K562 (cell line): ENCODE data around the gene PAQR8. TPM values are rescaled to one million over a fixed set of nuclear protein-coding genes. Genes with fewer than 3 reads are reported as not detected.

Experiments used
- ATF6 ChIP-seq: sonication (generic); formaldehyde crosslinking; IDR thresholded peaks from 2 replicates; pipeline ENCODE4 v1.4.0; 2020; ENCODE audit warnings: mild to moderate bottlenecking, missing genetic modification reagents
- BCL6 ChIP-seq: fragments of 250-450 bp; sonication (Bioruptor Pico); IDR thresholded peaks from 2 replicates; pipeline ENCODE4 v1.4.0; 2020
- CCAR2 ChIP-seq: fragments of 200-400 bp; formaldehyde crosslinking; IDR thresholded peaks from 2 replicates; pipeline ENCODE4 v1.6.1; 2017; ENCODE audit warnings: mild to moderate bottlenecking, low read depth, low read length
- CHD2 ChIP-seq: IDR thresholded peaks from 2 replicates; pipeline ENCODE4 v1.6.1; 2011; ENCODE audit warnings: low read depth, low read length
- CREB3 ChIP-seq: fragments of 450-650 bp; conservative IDR thresholded peaks from 2 replicates; pipeline ENCODE4 v1.6.1; 2016; ENCODE audit warnings: missing genetic modification characterization, low read depth, mild to moderate bottlenecking, missing compliant biosample characterization, moderate library complexity
- ETV5 ChIP-seq: sonication (generic); formaldehyde crosslinking; IDR thresholded peaks from 2 replicates; pipeline ENCODE4 v1.4.0; 2020; ENCODE audit warnings: low read depth, mild to moderate bottlenecking, missing genetic modification reagents
- HBP1 ChIP-seq: fragments of 450-650 bp; formaldehyde crosslinking; IDR thresholded peaks from 2 replicates; pipeline ENCODE4 v1.4.0; 2022; ENCODE audit warnings: missing genetic modification characterization
- HMG20B ChIP-seq: fragments of 250-450 bp; sonication (Bioruptor Pico); IDR thresholded peaks from 2 replicates; pipeline ENCODE4 v1.5.0; 2021; ENCODE audit warnings: mild to moderate bottlenecking
- ILF3 ChIP-seq: fragments of 450-650 bp; IDR thresholded peaks from 2 replicates; pipeline ENCODE4 v1.6.1; 2018; ENCODE audit warnings: antibody characterized with exemption, mild to moderate bottlenecking, moderate library complexity, borderline replicate concordance
- JUND ChIP-seq, 2 experiments: IDR thresholded peaks; 2 replicates in 1 of 2; 3 replicates in 1 of 2; pipeline ENCODE4 v1.6.1; 2011; ENCODE audit warnings: borderline replicate concordance in 2 of 2, low read depth in 2 of 2, low read length in 2 of 2, improper control_type of control experiment in 1 of 2, missing biosample characterization in 1 of 2, missing genetic modification characterization in 1 of 2, missing genetic modification reagents in 1 of 2
- KAT8 ChIP-seq: fragments of 450-650 bp; IDR thresholded peaks from 2 replicates; pipeline ENCODE4 v1.6.1; 2016; ENCODE audit warnings: low read depth, mild to moderate bottlenecking
- PHF20 ChIP-seq: fragments of 450-650 bp; IDR thresholded peaks from 2 replicates; pipeline ENCODE4 v1.6.1; 2018; ENCODE audit not compliant: partially characterized antibody
- POLR3G ChIP-seq: IDR thresholded peaks from 2 replicates; pipeline ENCODE4 v1.6.1; 2011; ENCODE audit not compliant: insufficient read length, insufficient replicate concordance; ENCODE audit errors: extremely low read depth
- SMC3 ChIP-seq: conservative IDR thresholded peaks from 2 replicates; pipeline ENCODE4 v1.6.1; 2011; ENCODE audit warnings: low read depth, low read length, improper control_type of control experiment; ENCODE audit not compliant: insufficient read depth
- SNAPC5 ChIP-seq: fragments of 250-450 bp; sonication (Bioruptor Pico); IDR thresholded peaks from 2 replicates; pipeline ENCODE4 v1.8.0; 2021; ENCODE audit warnings: moderate library complexity, mild to moderate bottlenecking, inconsistent platforms
- SNRNP70 ChIP-seq: fragments of 200-400 bp; formaldehyde crosslinking; optimal IDR thresholded peaks from 2 replicates; pipeline ENCODE3; 2017; ENCODE audit warnings: low read depth, low read length
- STAT6 ChIP-seq: sonication (generic); formaldehyde crosslinking; IDR thresholded peaks from 2 replicates; pipeline ENCODE4 v1.8.1; 2023; ENCODE audit warnings: mild to moderate bottlenecking, missing genetic modification reagents
- TCF7L2 ChIP-seq: fragments of 150-350 bp; IDR thresholded peaks from 2 replicates; pipeline ENCODE4 v1.6.1; 2016; ENCODE audit warnings: low read depth, mild to moderate bottlenecking, low read length, moderate library complexity
- ZNF263 ChIP-seq: sonication (generic); formaldehyde crosslinking; IDR thresholded peaks from 2 replicates; pipeline ENCODE4 v1.8.0; 2022; ENCODE audit warnings: mild to moderate bottlenecking, missing genetic modification reagents, borderline replicate concordance
- polyA plus RNA-seq, 8 experiments: library from polyadenylated mRNA; depleted of rRNA in 4 of 8; stranded (reverse) in 5 of 8; unstranded in 3 of 8; fragments of >200 nt; fragmentation: Nextera tagmentation in 2 of 8; fragmentation: Illumina TruSeq in 1 of 8; extraction: Ambion mirVana in 2 of 8; extraction: Trizol in 1 of 8; gene quantifications; 2 replicates each; pipeline versions ENCODE4 v1.2.1 to v1.2.3, GENCODE V29; 2011 to 2014; ENCODE audit warnings: inconsistent platforms in 1 of 8, missing spikeins in 1 of 8
- total RNA-seq, 7 experiments: library from RNA; depleted of rRNA in 6 of 7; stranded (reverse); fragments of >200 nt in 6 of 7; fragmentation: Illumina TruSeq in 2 of 7; extraction: Trizol in 2 of 7; gene quantifications; 2 replicates each; pipeline versions ENCODE4 v1.2.1 to v1.2.3, GENCODE V29; 2011 to 2021; ENCODE audit warnings: low replicate concordance in 1 of 7

The PAQR8 gene
- total and polyA plus RNA-seq, 9 of the 15 experiments (the other 6 are each of a cell fraction or from before 2014, with no cell fraction given) = 1.4 to 10.2 (median 3.5) TPM

- TF ChIP-seq CCAR2 (no peak), KAT8 (no peak), ILF3 (no peak), PHF20 (no peak), HMG20B (CRISPR knock-in tag) (no peak), JUND (IDR thresholded peaks at IDR 0.05; ENCODE audit: borderline replicate concordance, low read depth, low read length) (peak; percentile 75; the same call in 1 of the 2 replicates), JUND (tag; IDR thresholded peaks at IDR 0.05; ENCODE audit: borderline replicate concordance, low read depth, low read length) (peak; percentile 92), TCF7L2 (peak; percentile 30; the same call in 1 of the 2 replicates), ZNF263 (CRISPR knock-in tag) (peak; percentile 51), HBP1 (CRISPR knock-in tag) (no peak; the same call in 1 of the 2 replicates), STAT6 (CRISPR knock-in tag) (no peak), POLR3G (no peak), SNRNP70 (no peak), ETV5 (no peak), CHD2 (no peak), BCL6 (CRISPR knock-in tag) (no peak), CREB3 (no peak), SNAPC5 (CRISPR knock-in tag) (no peak), SMC3 (no peak), ATF6 (CRISPR knock-in tag) (no peak)
These were observed 9.5 kb upstream of the PAQR8 start (continued) for GRCh38 chr6:52352239-52353018.
